H1 (cell line): Measurements from ENCODE around the gene PANX3. TPM values are rescaled to one million over a fixed set of nuclear protein-coding genes. Genes with fewer than 3 reads are reported as not detected.

Experiments
- CTCF ChIA-PET: fragments of 300-600 bp; sonication (Branson Sonifier 250); formaldehyde crosslinking; loops from one replicate; lab custom pipeline; 2021; ENCODE audit not compliant: partially characterized antibody; lab: Charles Lee
- POLR2A ChIA-PET: fragments of 300-600 bp; sonication (Branson Sonifier 250); formaldehyde crosslinking; loops from one replicate; lab custom pipeline; 2021; ENCODE audit warnings: inconsistent platforms; ENCODE audit not compliant: partially characterized antibody; lab: Charles Lee
- DNase-seq, 2 experiments: peaks; one replicate each; pipeline versions ENCODE4 v3.0.0 to v3.0.0-alpha.2; 2010 to 2022; ENCODE audit warnings: low spot score in 2 of 2, low read depth in 1 of 2, mixed read lengths in 1 of 2
- FAIRE-seq: peaks from 2 replicates; lab custom pipeline; 2011; peaks lifted over from hg19 to GRCh38; lab: Jason Lieb, UNC
- H2AFZ ChIP-seq: 2 replicates; pipeline ENCODE4 v1.8.1; 2012; ENCODE audit warnings: low read length, inconsistent platforms
- H2AK5ac ChIP-seq: 2 replicates; pipeline ENCODE4 v1.6.1; 2013; ENCODE audit warnings: low read depth, low read length
- H2BK120ac ChIP-seq: replicated peaks from 2 replicates; pipeline ENCODE3; 2013; ENCODE audit warnings: low read depth, low read length, inconsistent platforms
- H2BK12ac ChIP-seq: 2 replicates; pipeline ENCODE4 v1.6.1; 2013; ENCODE audit warnings: low read depth, low read length
- H2BK15ac ChIP-seq: 2 replicates; pipeline ENCODE4 v1.6.1; 2013; ENCODE audit warnings: low read length
- H2BK20ac ChIP-seq: 2 replicates; pipeline ENCODE4 v1.6.1; 2013; ENCODE audit warnings: low read length
- H2BK5ac ChIP-seq: 2 replicates; pipeline ENCODE4 v1.6.1; 2013; ENCODE audit warnings: low read depth, low read length
- H3K14ac ChIP-seq: 2 replicates; pipeline ENCODE4 v1.6.1; 2013; ENCODE audit warnings: inconsistent platforms; ENCODE audit not compliant: insufficient read length
- H3K18ac ChIP-seq: 2 replicates; pipeline ENCODE4 v1.6.1; 2013; ENCODE audit warnings: low read length; ENCODE audit errors: extremely low read depth
- H3K23ac ChIP-seq: 2 replicates; pipeline ENCODE4 v1.6.1; 2013; ENCODE audit warnings: inconsistent platforms; ENCODE audit not compliant: insufficient read length
- H3K23me2 ChIP-seq: 2 replicates; pipeline ENCODE4 v1.6.1; 2013; ENCODE audit warnings: low read depth, low read length
- H3K27ac ChIP-seq: 2 replicates; pipeline ENCODE4 v1.6.1; 2011; ENCODE audit warnings: low read depth, low read length, inconsistent platforms
- H3K27me3 ChIP-seq, 4 experiments: replicated peaks in 1 of 4; 1 replicate in 1 of 4; 2 replicates in 3 of 4; pipeline versions ENCODE4 v1.6.1 to v1.8.1; 2011 to 2013; ENCODE audit warnings: low read length in 3 of 4, mild to moderate bottlenecking in 3 of 4, inconsistent platforms in 2 of 4, mixed read lengths in 2 of 4, moderate library complexity in 1 of 4; ENCODE audit not compliant: control insufficient read depth in 3 of 4, insufficient read depth in 3 of 4; ENCODE audit errors: extremely low read depth in 1 of 4
- H3K36me3 ChIP-seq, 4 experiments: 2 replicates each; pipeline versions ENCODE4 v1.6.1 to v1.8.1; 2011 to 2013; ENCODE audit warnings: mild to moderate bottlenecking in 4 of 4, low read length in 3 of 4, moderate library complexity in 2 of 4, control low read depth in 1 of 4, inconsistent platforms in 1 of 4; ENCODE audit not compliant: insufficient read depth in 4 of 4, control insufficient read depth in 2 of 4
- H3K4ac ChIP-seq: replicated peaks from 2 replicates; pipeline ENCODE3; 2013; ENCODE audit warnings: low read length, low read depth, mixed read lengths, inconsistent platforms; ENCODE audit not compliant: insufficient read length
- H3K4me1 ChIP-seq, 4 experiments: replicated peaks in 1 of 4; 1 replicate in 1 of 4; 2 replicates in 3 of 4; pipeline versions ENCODE4 v1.6.1 to v1.8.1; 2011 to 2013; ENCODE audit warnings: low read length in 3 of 4, inconsistent platforms in 2 of 4, mixed read lengths in 1 of 4; ENCODE audit not compliant: insufficient read depth in 4 of 4, control insufficient read depth in 3 of 4
- H3K4me2 ChIP-seq, 2 experiments: 2 replicates each; pipeline versions ENCODE4 v1.6.1 to v1.8.1; 2011 to 2013; ENCODE audit warnings: low read depth in 2 of 2, low read length in 2 of 2, control low read depth in 1 of 2, inconsistent platforms in 1 of 2, mild to moderate bottlenecking in 1 of 2; ENCODE audit not compliant: insufficient read depth in 1 of 2
- H3K4me3 ChIP-seq, 4 experiments: fragments of 200-600, 300-600 bp in 1 of 4; sonication (generic), shearing (Covaris generic), sonication (Bioruptor Twin) in 1 of 4; 2 replicates each; pipeline versions ENCODE4 v1.5.1 to v1.8.1; 2011 to 2016; ENCODE audit warnings: low read length in 4 of 4, low read depth in 3 of 4, control low read depth in 2 of 4, inconsistent platforms in 2 of 4, mild to moderate bottlenecking in 2 of 4, mixed read lengths in 1 of 4, moderate library complexity in 1 of 4; ENCODE audit not compliant: insufficient read depth in 2 of 4; ENCODE audit errors: extremely low read depth in 1 of 4
- H3K56ac ChIP-seq: replicated peaks from 2 replicates; pipeline ENCODE3; 2013; ENCODE audit warnings: low read depth, mild to moderate bottlenecking, mixed read lengths, low read length, inconsistent platforms; ENCODE audit not compliant: insufficient read length
- H3K79me1 ChIP-seq: 2 replicates; pipeline ENCODE4 v1.6.1; 2013; ENCODE audit warnings: low read depth, low read length, control low read depth
- H3K79me2 ChIP-seq, 2 experiments: 2 replicates each; pipeline versions ENCODE4 v1.6.1 to v1.8.1; 2012 to 2013; ENCODE audit warnings: low read length in 2 of 2, mild to moderate bottlenecking in 2 of 2, inconsistent platforms in 1 of 2; ENCODE audit not compliant: insufficient read depth in 2 of 2, control insufficient read depth in 1 of 2
- H3K9ac ChIP-seq, 4 experiments: replicated peaks in 1 of 4; 1 replicate in 1 of 4; 2 replicates in 3 of 4; pipeline versions ENCODE4 v1.6.1 to v1.8.1; 2011 to 2013; ENCODE audit warnings: low read depth in 3 of 4, low read length in 3 of 4, control low read depth in 2 of 4, mild to moderate bottlenecking in 2 of 4, moderate library complexity in 2 of 4, inconsistent platforms in 1 of 4; ENCODE audit errors: extremely low read depth in 1 of 4
- H3K9me3 ChIP-seq, 2 experiments: 2 replicates each; pipeline versions ENCODE4 v1.6.1 to v1.8.1; 2012 to 2013; ENCODE audit warnings: mild to moderate bottlenecking in 2 of 2, moderate library complexity in 2 of 2, control low read depth in 1 of 2, inconsistent platforms in 1 of 2, low read depth in 1 of 2, low read length in 1 of 2, mixed read lengths in 1 of 2; ENCODE audit not compliant: insufficient read depth in 2 of 2
- H4K20me1 ChIP-seq, 2 experiments: replicated peaks in 1 of 2; 2 replicates each; pipeline versions ENCODE3 to v1.8.1; 2011 to 2013; ENCODE audit warnings: inconsistent platforms in 2 of 2, low read length in 2 of 2, mild to moderate bottlenecking in 1 of 2; ENCODE audit not compliant: insufficient read depth in 2 of 2, control insufficient read depth in 1 of 2
- H4K5ac ChIP-seq: 2 replicates; pipeline ENCODE4 v1.6.1; 2013; ENCODE audit warnings: low read length, low read depth, mixed read lengths, inconsistent platforms; ENCODE audit not compliant: insufficient read length
- H4K8ac ChIP-seq: 2 replicates; pipeline ENCODE4 v1.8.0; 2013; ENCODE audit warnings: mild to moderate bottlenecking, moderate library complexity, low read length, inconsistent platforms; ENCODE audit not compliant: insufficient read depth; ENCODE audit errors: extremely low read depth
- H4K91ac ChIP-seq: replicated peaks from 2 replicates; pipeline ENCODE3; 2013; ENCODE audit warnings: low read length, mixed read lengths, inconsistent platforms; ENCODE audit not compliant: insufficient read length
- EZH2 ChIP-seq: fragments of 200-600 bp; sonication (generic); IDR thresholded peaks from 2 replicates; pipeline ENCODE4 v1.7.1; 2012; ENCODE audit warnings: low read depth, mild to moderate bottlenecking, moderate library complexity, low read length, inconsistent platforms; ENCODE audit not compliant: severe bottlenecking
- JUN ChIP-seq: IDR thresholded peaks from 2 replicates; pipeline ENCODE4 v1.6.1; 2011; ENCODE audit warnings: low read depth, mild to moderate bottlenecking, improper control_type of control experiment, low read length
- JUND ChIP-seq: IDR thresholded peaks from 2 replicates; pipeline ENCODE4 v1.6.1; 2011; ENCODE audit warnings: mild to moderate bottlenecking, improper control_type of control experiment, low read length
- KDM5A ChIP-seq: fragments of 200-600 bp; IDR thresholded peaks from 2 replicates; pipeline ENCODE4 v1.7.1; 2012; ENCODE audit warnings: mild to moderate bottlenecking, low read length, inconsistent platforms, mixed read lengths
- POLR2AphosphoS5 ChIP-seq: IDR thresholded peaks from 2 replicates; pipeline ENCODE4 v1.6.1; 2011; ENCODE audit warnings: low read depth, low read length
- RXRA ChIP-seq: IDR thresholded peaks from 2 replicates; pipeline ENCODE4 v1.6.1; 2011; ENCODE audit warnings: low read depth, mild to moderate bottlenecking, low read length, moderate library complexity; ENCODE audit not compliant: insufficient read depth
- SIRT6 ChIP-seq: IDR thresholded peaks from one replicate; pipeline ENCODE4 v1.7.1; 2012; ENCODE audit warnings: low read length, inconsistent platforms
- SIX5 ChIP-seq: IDR thresholded peaks from 2 replicates; pipeline ENCODE4 v1.6.1; 2011; ENCODE audit warnings: mild to moderate bottlenecking, low read depth, low read length
- SP2 ChIP-seq: IDR thresholded peaks from 2 replicates; pipeline ENCODE4 v1.6.1; 2012; ENCODE audit warnings: mild to moderate bottlenecking, low read length, inconsistent platforms
- WGBS, 2 experiments: shearing (Covaris generic) in 1 of 2; methylation state at CpG; one replicate each; pipeline versions ENCODE4 v1.1.6 to v1.1.7; 2013 to 2015; ENCODE audit warnings: low lambda C conversion rate in 2 of 2, mixed read lengths in 2 of 2, inconsistent platforms in 1 of 2, low coverage in 1 of 2, missing lambda C conversion rate in 1 of 2; ENCODE audit not compliant: insufficient replicate concordance in 2 of 2, insufficient coverage in 1 of 2, insufficient read length in 1 of 2; ENCODE audit errors: extremely low coverage in 1 of 2, missing lambda C conversion rate in 1 of 2; 5-methylcytosine and 5-hydroxymethylcytosine counted together
- polyA plus RNA-seq, 7 experiments: library from polyadenylated mRNA; depleted of rRNA in 3 of 7; stranded (reverse) in 5 of 7; unstranded in 2 of 7; fragments of >200 nt in 5 of 7; fragments of 200-250 nt in 2 of 7; gene quantifications; 1 replicate in 5 of 7; 2 replicates in 1 of 7; 4 replicates in 1 of 7; pipeline versions ENCODE4 v1.2.1 to v1.2.3, GENCODE V29; 2011 to 2013; ENCODE audit warnings: missing spikeins in 2 of 7, mixed read lengths in 2 of 7
- total RNA-seq: library from RNA; stranded (reverse); fragmentation: NEBNext Ultra II Directional; extraction: Animal tissue kit (Norgen Biotek cat#: 25700); gene quantifications from 2 replicates; pipeline ENCODE4 v1.2.1, GENCODE V29; 2021

Gene PANX3
- total and polyA plus RNA-seq, 2 of the 8 experiments (the other 6 are each of a cell fraction or from before 2014, with no cell fraction given), result not detected

DNA sequence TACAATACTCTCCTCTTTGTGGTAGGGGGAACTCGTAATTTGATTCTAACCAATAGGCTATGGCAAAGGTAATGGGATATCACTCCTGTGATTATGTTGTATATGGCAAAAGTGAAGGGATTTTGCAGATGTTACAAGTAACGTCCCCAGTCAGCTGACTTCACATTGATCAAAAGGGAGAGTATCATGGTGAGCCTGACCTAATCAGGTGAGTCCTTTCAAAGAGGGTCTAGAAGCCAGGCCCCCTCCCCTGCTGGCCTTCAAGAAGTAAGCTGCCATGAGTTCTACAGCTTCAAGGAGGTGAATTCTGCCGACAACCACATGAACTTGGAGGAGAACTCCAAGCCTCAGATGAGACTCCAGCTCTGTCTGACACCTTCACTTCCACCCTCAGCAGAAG, 31.4 kb downstream of the PANX3 start:
- WGBS, 2 experiments, result 89% methylated on average over 3 of the region's 3 CpGs; no CpG with 5 or more reads in 1 of the 2 experiments
- Histone ChIP-seq H2BK12ac (no peak overlapping the region), H4K91ac (no peak overlapping the region), H3K27me3 (no peaks in the 10 kb centered on the region), H3K27ac (no peak overlapping the region), H3K79me2 (no peaks in the 10 kb centered on the region), H3K18ac (no peak overlapping the region), H4K8ac (no peak overlapping the region), H2BK15ac (no peak overlapping the region), H3K9me3 (no peaks in the 10 kb centered on the region), H3K79me1 (no peaks in the 10 kb centered on the region), H2BK20ac (no peak overlapping the region), H3K36me3 (peaks cover 0 to 5% (median 0%) of the 10 kb centered on the region in 4 experiments; a peak in 3 of 8 replicates), H2BK120ac (no peak overlapping the region), H3K4me1 (peaks cover 0 to 6% (median 2%) of the 10 kb centered on the region in 4 experiments; a peak in 3 of 7 replicates), H3K14ac (no peak overlapping the region), H2BK5ac (no peak overlapping the region), H4K20me1 (no peaks in the 10 kb centered on the region), H3K23me2 (no peaks in the 10 kb centered on the region; the same call in 1 of the 2 replicates), H3K56ac (no peak overlapping the region), H3K9ac (no peak overlapping the region), H3K23ac (no peak overlapping the region), H3K4me3 (no peak overlapping the region), H3K4me2 (no peak overlapping the region), H3K4ac (no peak overlapping the region), H2AK5ac (no peak overlapping the region), H2AFZ (no peak overlapping the region), H4K5ac (no peak overlapping the region)
- no peak for DNase-seq
- ChIA-PET POLR2A (no interaction called here), CTCF (interaction anchor here (0.8 to 8.6 kb wide), 11 partner anchors 12 to 237 kb away, joined by 3 to 69 read pairs (median 3); partner anchors contain the start of gene ESAM)
- no peak for TF ChIP-seq POLR2AphosphoS5
- TF ChIP-seq EZH2, result no peak
- no peak for TF ChIP-seq SIRT6
- TF ChIP-seq JUND, result no peak
- no peak for TF ChIP-seq JUN
- TF ChIP-seq RXRA, result no peak
- TF ChIP-seq KDM5A, result no peak
- no peak for TF ChIP-seq SP2
- TF ChIP-seq SIX5, result no peak
- no peak for FAIRE-seq
